Fibroblast of lung (primary cell): ENCODE measurements around the gene MOV10. TPM values are rescaled to one million over a fixed set of nuclear protein-coding genes. Genes with fewer than 3 reads are reported as not detected.
A peak's percentile ranks its signal among the peaks of the same experiment; 100 is the strongest.

Experiments used
- DNase-seq, 2 donors: peaks; one replicate each; pipeline versions ENCODE4 v3.0.0 to v3.0.0-alpha.2; 2010; ENCODE audit warnings: low read depth in 2 of 2
- H2AFZ ChIP-seq: 2 replicates; pipeline ENCODE4 v1.5.1; 2012; ENCODE audit warnings: low read length, control low read depth, inconsistent platforms
- H3K27ac ChIP-seq: 2 replicates; pipeline ENCODE4 v1.5.1; 2011; ENCODE audit warnings: low read length, control low read depth; ENCODE audit not compliant: insufficient read depth
- H3K27me3 ChIP-seq: 2 replicates; pipeline ENCODE4 v1.5.1; 2011; ENCODE audit warnings: mild to moderate bottlenecking, low read length; ENCODE audit not compliant: control insufficient read depth, insufficient read depth
- H3K36me3 ChIP-seq: 2 replicates; pipeline ENCODE4 v1.5.1; 2011; ENCODE audit warnings: low read length; ENCODE audit not compliant: control insufficient read depth, insufficient read depth
- H3K4me1 ChIP-seq: 2 replicates; pipeline ENCODE4 v1.5.1; 2011; ENCODE audit warnings: low read length; ENCODE audit not compliant: control insufficient read depth, insufficient read depth; ENCODE audit errors: extremely low read depth
- H3K4me2 ChIP-seq: 2 replicates; pipeline ENCODE4 v1.5.1; 2011; ENCODE audit warnings: low read length, control low read depth; ENCODE audit not compliant: insufficient read depth; ENCODE audit errors: extremely low read depth
- H3K4me3 ChIP-seq, 4 experiments: fragments of 200-600 bp in 1 of 4; sonication (generic) in 1 of 4; replicated peaks in 1 of 4; 2 replicates each; pipeline ENCODE4 v1.5.1; 2011 to 2016; ENCODE audit warnings: low read length in 4 of 4, low read depth in 3 of 4, mild to moderate bottlenecking in 3 of 4, control low read depth in 2 of 4, inconsistent platforms in 1 of 4, mixed read lengths in 1 of 4; ENCODE audit not compliant: insufficient read depth in 1 of 4; ENCODE audit errors: control extremely low read depth in 1 of 4
- H3K79me2 ChIP-seq: 2 replicates; pipeline ENCODE4 v1.5.1; 2012; ENCODE audit warnings: mild to moderate bottlenecking, low read length, inconsistent platforms; ENCODE audit not compliant: control insufficient read depth, insufficient read depth
- H3K9ac ChIP-seq: 2 replicates; pipeline ENCODE4 v1.5.1; 2011; ENCODE audit warnings: mild to moderate bottlenecking, low read length, control low read depth; ENCODE audit not compliant: insufficient read depth
- H3K9me3 ChIP-seq: 2 replicates; pipeline ENCODE4 v1.5.1; 2012; ENCODE audit warnings: low read depth, low read length; ENCODE audit not compliant: control insufficient read depth, insufficient read depth
- H4K20me1 ChIP-seq: 2 replicates; pipeline ENCODE4 v1.5.1; 2011; ENCODE audit warnings: low read length; ENCODE audit not compliant: control insufficient read depth, insufficient read depth; ENCODE audit errors: extremely low read depth
- EZH2 ChIP-seq: IDR thresholded peaks from 2 replicates; pipeline ENCODE4 v1.5.1; 2012; ENCODE audit warnings: low read length, control low read depth, mild to moderate bottlenecking; ENCODE audit errors: missing control alignments
- polyA plus RNA-seq, 2 donors: library from polyadenylated mRNA; depleted of rRNA in 1 of 2; stranded (reverse) in 1 of 2; unstranded in 1 of 2; fragments of >200 nt; gene quantifications; 2 replicates each; pipeline ENCODE4 v1.2.1, GENCODE V29; 2011 to 2012; ENCODE audit warnings: missing spikeins in 1 of 2
- total RNA-seq: library from RNA; depleted of rRNA; stranded (reverse); fragments of >200 nt; gene quantifications from 2 replicates; pipeline ENCODE4 v1.2.1, GENCODE V29; 2014
- TF ChIP-seq, protein P1 (sequence below), 2 donors: IDR thresholded peaks in 1 of 2; conservative IDR thresholded peaks in 1 of 2; 1 replicate in 1 of 2; 2 replicates in 1 of 2; pipeline ENCODE4 v1.5.1; 2011 to 2012; ENCODE audit warnings: low read length in 2 of 2, control low read depth in 1 of 2, inconsistent platforms in 1 of 2, low read depth in 1 of 2, mild to moderate bottlenecking in 1 of 2

MOV10 gene
- total and polyA plus RNA-seq, 2 donors (not counting 1 experiment from before 2014, with no cell fraction given), result 39.6 to 42.9 TPM

DNA sequence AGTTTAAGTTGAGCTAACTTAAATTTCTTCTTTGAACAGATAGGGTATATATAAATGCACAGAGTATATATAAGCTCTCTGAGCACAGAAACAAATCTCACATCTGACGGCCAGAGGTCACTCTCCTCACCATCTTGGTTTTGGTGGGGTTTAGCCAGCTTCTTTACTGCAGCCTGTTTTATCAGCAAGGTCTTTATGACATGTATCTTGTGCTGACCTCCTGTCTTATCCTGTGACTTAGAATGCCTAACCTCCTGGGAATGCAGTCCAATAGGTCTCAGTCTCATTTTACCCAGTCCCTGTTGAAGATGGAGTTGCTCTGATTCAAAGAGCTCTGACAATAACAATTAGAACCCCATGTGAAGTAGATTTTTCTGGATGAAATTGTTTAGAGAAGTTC, 1.6 kb upstream of the MOV10 start:
- Histone ChIP-seq H3K9ac (no peak overlapping the region), H3K9me3 (no peaks in the 10 kb centered on the region)

GRCh38 chr1:112673592-112674439, 643 bp upstream of the MOV10 start:
- H3K27ac ChIP-seq, result peak overlapping the region; percentile 78
- peak overlapping the region; percentile 91 for H3K9ac ChIP-seq
- peak overlapping the region; percentile 12 for H2AFZ ChIP-seq
- peak overlapping the region; percentile 100 for H3K4me2 ChIP-seq
- H3K79me2 ChIP-seq, result peaks cover 8% of the 10 kb centered on the region
- no peaks in the 10 kb centered on the region for H3K9me3 ChIP-seq
- H3K27me3 ChIP-seq, result no peaks in the 10 kb centered on the region
- peaks cover 4% of the 10 kb centered on the region for H3K36me3 ChIP-seq
- peaks cover 10% of the 10 kb centered on the region for H3K4me1 ChIP-seq
- no peaks in the 10 kb centered on the region for H4K20me1 ChIP-seq
- TF ChIP-seq, protein P1, sequence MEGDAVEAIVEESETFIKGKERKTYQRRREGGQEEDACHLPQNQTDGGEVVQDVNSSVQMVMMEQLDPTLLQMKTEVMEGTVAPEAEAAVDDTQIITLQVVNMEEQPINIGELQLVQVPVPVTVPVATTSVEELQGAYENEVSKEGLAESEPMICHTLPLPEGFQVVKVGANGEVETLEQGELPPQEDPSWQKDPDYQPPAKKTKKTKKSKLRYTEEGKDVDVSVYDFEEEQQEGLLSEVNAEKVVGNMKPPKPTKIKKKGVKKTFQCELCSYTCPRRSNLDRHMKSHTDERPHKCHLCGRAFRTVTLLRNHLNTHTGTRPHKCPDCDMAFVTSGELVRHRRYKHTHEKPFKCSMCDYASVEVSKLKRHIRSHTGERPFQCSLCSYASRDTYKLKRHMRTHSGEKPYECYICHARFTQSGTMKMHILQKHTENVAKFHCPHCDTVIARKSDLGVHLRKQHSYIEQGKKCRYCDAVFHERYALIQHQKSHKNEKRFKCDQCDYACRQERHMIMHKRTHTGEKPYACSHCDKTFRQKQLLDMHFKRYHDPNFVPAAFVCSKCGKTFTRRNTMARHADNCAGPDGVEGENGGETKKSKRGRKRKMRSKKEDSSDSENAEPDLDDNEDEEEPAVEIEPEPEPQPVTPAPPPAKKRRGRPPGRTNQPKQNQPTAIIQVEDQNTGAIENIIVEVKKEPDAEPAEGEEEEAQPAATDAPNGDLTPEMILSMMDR (conservative IDR thresholded peaks at IDR 0.05 in 1 of 2, IDR thresholded peaks at IDR 0.05 in 1 of 2; ENCODE audit: low read depth in 1 of 2, low read length in 2 of 2), result peak; percentile 49 to 68
- TF ChIP-seq EZH2, result no peak
- H3K4me3 ChIP-seq, result peak overlapping the region; percentile 76 to 89 (median 82)
- DNase-seq, result peak; percentile 65 to 79

More for the DNA sequence above, 1.6 kb upstream of the MOV10 start:
- Histone ChIP-seq H3K4me2 (no peak overlapping the region), H3K36me3 (peaks cover 4% of the 10 kb centered on the region), H3K27ac (no peak overlapping the region), H4K20me1 (no peaks in the 10 kb centered on the region), H2AFZ (no peak overlapping the region), H3K4me1 (peaks cover 10% of the 10 kb centered on the region), H3K4me3 (no peak overlapping the region), H3K27me3 (no peaks in the 10 kb centered on the region), H3K79me2 (peaks cover 8% of the 10 kb centered on the region)
- TF ChIP-seq, protein P1 (conservative IDR thresholded peaks at IDR 0.05 in 1 of 2, IDR thresholded peaks at IDR 0.05 in 1 of 2; ENCODE audit: low read depth in 1 of 2, low read length in 2 of 2), result no peak
- no peak for TF ChIP-seq EZH2
- no peak for DNase-seq

DNA sequence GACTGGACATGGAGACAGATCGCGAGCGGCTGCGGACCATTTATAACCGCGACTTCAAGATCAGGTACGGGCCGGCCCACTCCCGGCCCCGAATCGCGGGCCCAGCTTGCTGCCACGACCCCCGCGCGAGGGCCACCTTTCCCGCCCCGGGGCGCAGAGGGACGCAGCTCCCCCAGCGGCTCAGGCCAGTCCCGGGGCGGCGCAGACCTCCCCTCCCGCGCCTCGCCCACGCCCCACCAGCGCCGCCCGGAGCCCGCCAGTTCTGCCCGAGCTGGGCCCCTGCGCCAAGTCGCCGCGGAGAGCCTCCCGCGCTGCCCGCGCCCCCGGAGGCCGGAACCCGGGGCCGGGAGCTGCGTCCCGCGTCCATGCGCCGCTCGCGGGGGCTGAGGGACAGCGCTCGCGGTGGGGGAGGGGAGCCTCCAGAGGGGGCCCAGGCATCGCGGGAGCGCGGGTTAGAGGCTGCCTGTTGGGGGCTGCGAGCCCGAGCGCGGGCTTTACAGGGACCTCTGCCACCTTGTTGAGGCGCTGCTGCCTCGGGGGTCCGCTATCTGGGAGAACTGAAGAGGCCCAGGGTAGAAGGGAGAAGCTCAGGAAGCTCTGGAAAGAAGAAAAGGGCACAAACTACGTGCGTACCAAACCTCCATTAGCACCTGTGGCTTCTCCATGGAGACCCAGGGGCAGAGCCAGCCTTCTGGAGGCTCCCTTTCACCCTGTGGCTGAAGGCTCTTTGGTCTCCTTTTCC, 698 bp downstream of the MOV10 start:
- TF ChIP-seq, protein P1 (conservative IDR thresholded peaks at IDR 0.05 in 1 of 2, IDR thresholded peaks at IDR 0.05 in 1 of 2; ENCODE audit: low read depth in 1 of 2, low read length in 2 of 2), result peak in 1 of 2 donors; percentile 8
- no peak for TF ChIP-seq EZH2
- peak overlapping the region; percentile 79 to 89 (median 84) for H3K4me3 ChIP-seq
- DNase-seq, result peak in 1 of 2 donors; percentile 21
- peak overlapping the region; percentile 78 for H3K27ac ChIP-seq
- H3K4me1 ChIP-seq, result peaks cover 10% of the 10 kb centered on the region
- H4K20me1 ChIP-seq, result no peaks in the 10 kb centered on the region
- H2AFZ ChIP-seq, result peak overlapping the region; percentile 62
- peak overlapping the region; percentile 91 for H3K4me2 ChIP-seq
- H3K27me3 ChIP-seq, result no peaks in the 10 kb centered on the region
- peak overlapping the region; percentile 91 for H3K9ac ChIP-seq
- peaks cover 2% of the 10 kb centered on the region for H3K36me3 ChIP-seq
- peaks cover 11% of the 10 kb centered on the region for H3K79me2 ChIP-seq
- no peaks in the 10 kb centered on the region for H3K9me3 ChIP-seq
